Nephron (organoid): ENCODE data around the gene CST7.

ENCODE experiments used
- H3K27ac Mint-ChIP-seq, 3 experiments: 2 replicates each; pipeline ENCODE4 v1.8.0; 2020; ENCODE audit warnings: mixed read lengths in 3 of 3, mild to moderate bottlenecking in 2 of 3, moderate library complexity in 1 of 3
- H3K27me3 Mint-ChIP-seq: 2 replicates; pipeline ENCODE4 v1.8.0; 2021; ENCODE audit warnings: low read depth, mild to moderate bottlenecking, moderate library complexity, mixed read lengths
- H3K36me3 Mint-ChIP-seq: 2 replicates; pipeline ENCODE4 v1.8.0; 2020; ENCODE audit warnings: low read depth, mixed read lengths
- H3K4me1 Mint-ChIP-seq: 2 replicates; pipeline ENCODE4 v1.8.0; 2020; ENCODE audit warnings: mixed read lengths
- H3K4me3 Mint-ChIP-seq, 3 experiments: 2 replicates each; pipeline ENCODE4 v1.8.0; 2020; ENCODE audit warnings: mild to moderate bottlenecking in 3 of 3, mixed read lengths in 3 of 3, moderate library complexity in 2 of 3
- H3K9me3 Mint-ChIP-seq: 2 replicates; pipeline ENCODE4 v1.8.0; 2020; ENCODE audit warnings: mixed read lengths
- TF ChIP-seq, protein P1 (sequence below), 3 experiments: fragments of 200-600 bp; sonication (generic); IDR thresholded peaks; one replicate each; pipeline ENCODE4 v1.5.0; 2021; ENCODE audit warnings: antibody characterized with exemption in 3 of 3; ENCODE audit not compliant: unreplicated experiment in 3 of 3

CST7 gene

DNA sequence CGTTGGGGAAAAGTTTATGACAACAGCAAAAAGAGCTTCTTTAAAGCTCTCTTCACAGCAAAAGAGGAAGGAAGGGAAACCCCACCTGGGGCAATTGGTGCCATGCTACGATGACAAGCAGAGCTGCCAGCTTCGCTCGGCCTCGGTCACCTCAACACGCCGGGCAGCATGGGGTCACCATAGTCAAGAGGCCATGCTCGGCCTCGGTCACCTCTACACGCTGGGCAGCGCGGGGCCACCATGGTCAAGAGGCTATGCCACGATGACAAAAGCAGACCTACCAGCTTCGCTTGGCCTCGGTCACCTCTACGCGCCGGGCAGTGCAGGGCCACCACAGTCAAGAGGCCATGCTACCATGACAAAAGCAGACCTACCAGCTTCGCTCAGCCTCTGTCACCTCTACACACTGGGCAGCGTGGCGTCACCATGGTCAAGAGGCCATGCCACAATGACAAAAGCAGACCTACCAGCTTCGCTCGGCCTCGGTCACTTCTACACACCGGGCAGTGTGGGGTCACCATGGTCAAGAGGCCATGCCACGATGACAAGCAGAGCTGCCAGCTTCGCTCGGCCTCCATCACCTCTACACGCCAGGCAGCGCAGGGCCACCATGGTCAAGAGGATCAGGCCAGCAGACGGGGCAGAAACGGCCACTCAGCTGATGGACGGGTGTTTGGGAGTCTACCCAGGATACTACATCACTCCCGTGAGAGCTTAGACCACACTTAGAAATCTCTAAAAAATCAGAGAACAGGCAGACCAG is 31.4 kb downstream of the CST7 start:
- no peaks in the 10 kb centered on the region for H3K27me3 Mint-ChIP-seq
- H3K27ac Mint-ChIP-seq = no peak overlapping the region
- H3K9me3 Mint-ChIP-seq = peaks cover 33% of the 10 kb centered on the region
- H3K4me3 Mint-ChIP-seq = no peak overlapping the region
- TF ChIP-seq, protein P1, sequence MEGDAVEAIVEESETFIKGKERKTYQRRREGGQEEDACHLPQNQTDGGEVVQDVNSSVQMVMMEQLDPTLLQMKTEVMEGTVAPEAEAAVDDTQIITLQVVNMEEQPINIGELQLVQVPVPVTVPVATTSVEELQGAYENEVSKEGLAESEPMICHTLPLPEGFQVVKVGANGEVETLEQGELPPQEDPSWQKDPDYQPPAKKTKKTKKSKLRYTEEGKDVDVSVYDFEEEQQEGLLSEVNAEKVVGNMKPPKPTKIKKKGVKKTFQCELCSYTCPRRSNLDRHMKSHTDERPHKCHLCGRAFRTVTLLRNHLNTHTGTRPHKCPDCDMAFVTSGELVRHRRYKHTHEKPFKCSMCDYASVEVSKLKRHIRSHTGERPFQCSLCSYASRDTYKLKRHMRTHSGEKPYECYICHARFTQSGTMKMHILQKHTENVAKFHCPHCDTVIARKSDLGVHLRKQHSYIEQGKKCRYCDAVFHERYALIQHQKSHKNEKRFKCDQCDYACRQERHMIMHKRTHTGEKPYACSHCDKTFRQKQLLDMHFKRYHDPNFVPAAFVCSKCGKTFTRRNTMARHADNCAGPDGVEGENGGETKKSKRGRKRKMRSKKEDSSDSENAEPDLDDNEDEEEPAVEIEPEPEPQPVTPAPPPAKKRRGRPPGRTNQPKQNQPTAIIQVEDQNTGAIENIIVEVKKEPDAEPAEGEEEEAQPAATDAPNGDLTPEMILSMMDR (IDR thresholded peaks at IDR 0.05; ENCODE audit: unreplicated experiment in 3 of 3) = no peak
- no peaks in the 10 kb centered on the region for H3K4me1 Mint-ChIP-seq
- peaks cover 84% of the 10 kb centered on the region for H3K36me3 Mint-ChIP-seq

DNA sequence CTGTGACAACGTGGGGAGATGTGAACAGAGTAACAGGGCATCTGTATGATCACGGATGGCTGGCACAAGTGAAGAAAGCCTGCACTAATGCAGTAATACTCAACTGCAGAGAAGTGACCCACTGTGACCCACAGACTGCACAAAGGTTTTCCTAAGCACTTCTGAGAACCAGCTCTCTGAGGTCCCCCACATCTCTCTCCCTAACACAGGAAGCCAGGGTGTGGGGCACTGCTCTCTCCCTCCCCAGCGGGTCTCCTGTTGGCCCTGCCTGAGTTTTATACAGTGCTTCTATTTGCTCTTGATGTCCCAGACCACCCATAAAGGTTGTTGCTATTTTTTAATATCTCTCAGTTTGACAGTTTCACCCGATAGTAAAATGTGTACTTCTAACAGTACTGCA is 32.2 kb downstream of the CST7 start:
- H3K4me1 Mint-ChIP-seq = no peaks in the 10 kb centered on the region
- H3K4me3 Mint-ChIP-seq = no peak overlapping the region
- H3K27ac Mint-ChIP-seq = no peak overlapping the region
- no peaks in the 10 kb centered on the region for H3K27me3 Mint-ChIP-seq
- peaks cover 25% of the 10 kb centered on the region for H3K9me3 Mint-ChIP-seq
- TF ChIP-seq, protein P1 (IDR thresholded peaks at IDR 0.05; ENCODE audit: unreplicated experiment in 3 of 3) = no peak
- peaks cover 76% of the 10 kb centered on the region for H3K36me3 Mint-ChIP-seq

- Mint-ChIP-seq H3K27ac (no peak overlapping the region), H3K36me3 (peaks cover 71% of the 10 kb centered on the region), H3K4me3 (no peak overlapping the region), H3K27me3 (no peaks in the 10 kb centered on the region), H3K9me3 (peaks cover 20% of the 10 kb centered on the region), H3K4me1 (no peaks in the 10 kb centered on the region)
- TF ChIP-seq, protein P1 (IDR thresholded peaks at IDR 0.05; ENCODE audit: unreplicated experiment in 3 of 3) = no peak
Observed at GRCh38 chr20:24981790-24982189, 32.7 kb downstream of the CST7 start.

GRCh38 chr20:24983896-24984295 is 34.8 kb downstream of the CST7 start:
- H3K36me3 Mint-ChIP-seq = peaks cover 50% of the 10 kb centered on the region
- H3K4me1 Mint-ChIP-seq = no peaks in the 10 kb centered on the region
- peaks cover 13% of the 10 kb centered on the region for H3K9me3 Mint-ChIP-seq
- no peak overlapping the region for H3K4me3 Mint-ChIP-seq
- TF ChIP-seq, protein P1 (IDR thresholded peaks at IDR 0.05; ENCODE audit: unreplicated experiment in 3 of 3) = no peak
- no peaks in the 10 kb centered on the region for H3K27me3 Mint-ChIP-seq
- H3K27ac Mint-ChIP-seq = peak overlapping the region in 2 of 3 experiments; percentile 31 to 33

GRCh38 chr20:24984961-24985640 is 36.0 kb downstream of the CST7 start:
- Mint-ChIP-seq H3K36me3 (peaks cover 38% of the 10 kb centered on the region), H3K9me3 (peaks cover 8% of the 10 kb centered on the region), H3K4me1 (no peaks in the 10 kb centered on the region), H3K27me3 (no peaks in the 10 kb centered on the region), H3K27ac (no peak overlapping the region), H3K4me3 (no peak overlapping the region)
- TF ChIP-seq, protein P1 (IDR thresholded peaks at IDR 0.05; ENCODE audit: unreplicated experiment in 3 of 3) = no peak
